Right atrium auricular region (tissue), 2 donors: Measurements from ENCODE around the gene NPPB. TPM values are rescaled to one million over a fixed set of nuclear protein-coding genes. Genes with fewer than 3 reads are reported as not detected.
"Not testable (repeated sequence)": the region's sequence is repeated elsewhere in the genome, so short reads cannot be mapped to it uniquely, and the experiment has no call there.

Experiments used
- DNase-seq: peaks from one replicate; pipeline ENCODE4 v3.0.0-alpha.2; 2019; ENCODE audit warnings: low spot score
- H3K27ac ChIP-seq, 2 donors: fragments of 200-600 bp; sonication (generic); 1 replicate in 1 of 2; 2 replicates in 1 of 2; pipeline ENCODE4 v1.5.1; 2016 to 2019
- H3K27me3 ChIP-seq, 2 donors: fragments of 200-600 bp; sonication (generic); one replicate each; pipeline versions ENCODE4 v1.5.1 to v1.6.0; 2017 to 2019
- H3K36me3 ChIP-seq: fragments of 200-600 bp; sonication (generic); one replicate; pipeline ENCODE4 v1.5.1; 2016
- H3K4me1 ChIP-seq, 2 donors: fragments of 200-600 bp; sonication (generic); one replicate each; pipeline versions ENCODE4 v1.5.1 to v1.6.0; 2017 to 2019
- H3K4me3 ChIP-seq, 2 donors: fragments of 200-600 bp; sonication (generic); 1 replicate in 1 of 2; 2 replicates in 1 of 2; pipeline ENCODE4 v1.5.1; 2017 to 2019; ENCODE audit warnings: mild to moderate bottlenecking in 1 of 2, moderate library complexity in 1 of 2
- H3K9me3 ChIP-seq, 2 donors: fragments of 200-600 bp; sonication (generic); one replicate each; pipeline ENCODE4 v1.5.1; 2019
- total RNA-seq, 2 donors: library from RNA; depleted of rRNA; stranded (reverse); fragments of >200 nt; gene quantifications; one replicate each; pipeline ENCODE4 v1.1.0, GENCODE V29; 2016
- TF ChIP-seq, protein P1 (sequence below), 2 donors: fragments of 200-600 bp; sonication (generic); IDR thresholded peaks; one replicate each; pipeline ENCODE4 v1.5.1; 2019; ENCODE audit warnings: antibody characterized with exemption in 2 of 2

Gene NPPB
- total RNA-seq, 2 donors from 2014 or later, result 1,081 to 10,488 TPM

DNA sequence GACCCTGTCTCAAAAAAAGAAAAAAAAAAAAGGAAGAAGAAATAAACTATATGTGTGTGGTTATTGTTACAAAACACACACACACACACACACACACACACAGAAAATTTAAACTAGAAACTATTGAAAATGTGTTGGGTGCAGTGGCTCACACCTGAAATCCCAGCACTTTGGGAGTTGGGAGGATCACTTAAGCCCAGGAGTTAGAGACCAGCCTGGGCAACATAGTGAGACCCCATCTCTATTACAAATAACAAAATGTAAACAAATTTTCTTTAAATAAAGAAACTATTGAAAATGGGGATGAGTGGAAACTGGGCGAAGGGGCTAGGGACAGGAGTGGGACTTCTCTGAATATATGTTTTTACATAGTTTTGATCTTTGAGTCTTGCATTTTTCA lies 44.5 kb upstream of the NPPB start:
- no peak overlapping the region for H3K4me3 ChIP-seq
- no peaks in the 10 kb centered on the region for H3K4me1 ChIP-seq
- H3K27ac ChIP-seq, result no peak overlapping the region
- H3K9me3 ChIP-seq, result no peaks in the 10 kb centered on the region
- TF ChIP-seq, protein P1, sequence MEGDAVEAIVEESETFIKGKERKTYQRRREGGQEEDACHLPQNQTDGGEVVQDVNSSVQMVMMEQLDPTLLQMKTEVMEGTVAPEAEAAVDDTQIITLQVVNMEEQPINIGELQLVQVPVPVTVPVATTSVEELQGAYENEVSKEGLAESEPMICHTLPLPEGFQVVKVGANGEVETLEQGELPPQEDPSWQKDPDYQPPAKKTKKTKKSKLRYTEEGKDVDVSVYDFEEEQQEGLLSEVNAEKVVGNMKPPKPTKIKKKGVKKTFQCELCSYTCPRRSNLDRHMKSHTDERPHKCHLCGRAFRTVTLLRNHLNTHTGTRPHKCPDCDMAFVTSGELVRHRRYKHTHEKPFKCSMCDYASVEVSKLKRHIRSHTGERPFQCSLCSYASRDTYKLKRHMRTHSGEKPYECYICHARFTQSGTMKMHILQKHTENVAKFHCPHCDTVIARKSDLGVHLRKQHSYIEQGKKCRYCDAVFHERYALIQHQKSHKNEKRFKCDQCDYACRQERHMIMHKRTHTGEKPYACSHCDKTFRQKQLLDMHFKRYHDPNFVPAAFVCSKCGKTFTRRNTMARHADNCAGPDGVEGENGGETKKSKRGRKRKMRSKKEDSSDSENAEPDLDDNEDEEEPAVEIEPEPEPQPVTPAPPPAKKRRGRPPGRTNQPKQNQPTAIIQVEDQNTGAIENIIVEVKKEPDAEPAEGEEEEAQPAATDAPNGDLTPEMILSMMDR (IDR thresholded peaks at IDR 0.05), result no peak
- no peaks in the 10 kb centered on the region for H3K36me3 ChIP-seq
- no peak for DNase-seq
- peaks cover 0 to 7% of the 10 kb centered on the region in 2 donors for H3K27me3 ChIP-seq

DNA sequence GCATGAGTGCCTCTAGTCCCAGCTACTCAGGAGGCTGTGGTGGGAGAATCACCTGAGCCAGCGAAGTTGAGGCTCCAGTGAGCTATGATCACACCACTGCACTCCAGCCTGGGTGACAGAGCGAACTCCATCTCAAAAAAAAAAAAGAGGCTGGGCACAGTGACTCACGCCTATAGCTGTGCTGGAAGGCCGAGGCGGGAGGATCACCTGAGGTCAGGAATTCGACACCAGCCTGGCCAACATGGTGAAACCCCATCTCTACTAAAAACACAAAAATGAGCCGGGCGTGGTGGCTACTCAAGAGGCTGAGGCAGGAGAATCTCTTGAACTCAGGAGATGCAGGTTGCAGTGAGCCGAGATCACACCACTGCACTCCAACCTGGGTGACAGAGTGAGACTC lies 42.7 kb upstream of the NPPB start:
- DNase-seq, H3K27ac ChIP-seq, H3K4me3 ChIP-seq, H3K36me3 ChIP-seq, H3K9me3 ChIP-seq, H3K4me1 ChIP-seq, H3K27me3 ChIP-seq: not testable (repeated sequence)

DNA sequence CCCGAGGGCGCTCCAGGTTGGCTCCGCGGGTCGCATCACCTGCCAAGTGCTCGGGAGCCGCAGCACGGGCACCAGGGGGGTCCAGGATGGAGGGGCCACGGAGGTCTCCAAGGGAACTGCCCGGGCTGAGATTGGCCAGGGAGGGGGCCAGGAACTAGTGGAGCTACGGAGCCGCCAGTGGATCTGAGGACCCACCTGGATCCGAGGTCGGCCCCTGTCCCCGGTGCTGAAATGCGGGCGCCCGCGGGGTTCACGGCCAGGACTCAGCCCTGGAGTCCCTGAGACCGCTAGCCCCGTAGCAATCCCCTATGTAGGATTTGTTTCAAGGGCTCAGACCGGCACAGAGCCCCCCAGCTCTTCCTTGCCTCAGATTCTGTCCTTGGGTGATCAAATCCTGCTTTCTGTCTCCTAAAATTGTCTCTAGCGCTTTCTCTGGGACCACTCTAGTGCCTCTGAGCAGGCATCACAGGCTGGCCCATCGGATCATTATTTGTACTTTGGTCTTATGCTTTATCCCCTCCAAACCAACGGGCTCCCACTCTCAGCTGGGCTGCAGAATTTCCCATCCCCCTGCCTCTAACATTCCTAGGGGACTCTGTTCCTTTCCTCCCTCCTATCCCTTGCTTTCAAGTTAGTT lies 40.2 kb upstream of the NPPB start:
- H3K4me1 ChIP-seq, result no peaks in the 10 kb centered on the region
- DNase-seq, result no peak
- H3K27me3 ChIP-seq, result peaks cover 0 to 7% of the 10 kb centered on the region in 2 donors
- H3K36me3 ChIP-seq, result no peaks in the 10 kb centered on the region
- H3K4me3 ChIP-seq, result no peak overlapping the region
- no peaks in the 10 kb centered on the region for H3K9me3 ChIP-seq
- H3K27ac ChIP-seq, result no peak overlapping the region
- TF ChIP-seq, protein P1 (IDR thresholded peaks at IDR 0.05), result no peak

DNA sequence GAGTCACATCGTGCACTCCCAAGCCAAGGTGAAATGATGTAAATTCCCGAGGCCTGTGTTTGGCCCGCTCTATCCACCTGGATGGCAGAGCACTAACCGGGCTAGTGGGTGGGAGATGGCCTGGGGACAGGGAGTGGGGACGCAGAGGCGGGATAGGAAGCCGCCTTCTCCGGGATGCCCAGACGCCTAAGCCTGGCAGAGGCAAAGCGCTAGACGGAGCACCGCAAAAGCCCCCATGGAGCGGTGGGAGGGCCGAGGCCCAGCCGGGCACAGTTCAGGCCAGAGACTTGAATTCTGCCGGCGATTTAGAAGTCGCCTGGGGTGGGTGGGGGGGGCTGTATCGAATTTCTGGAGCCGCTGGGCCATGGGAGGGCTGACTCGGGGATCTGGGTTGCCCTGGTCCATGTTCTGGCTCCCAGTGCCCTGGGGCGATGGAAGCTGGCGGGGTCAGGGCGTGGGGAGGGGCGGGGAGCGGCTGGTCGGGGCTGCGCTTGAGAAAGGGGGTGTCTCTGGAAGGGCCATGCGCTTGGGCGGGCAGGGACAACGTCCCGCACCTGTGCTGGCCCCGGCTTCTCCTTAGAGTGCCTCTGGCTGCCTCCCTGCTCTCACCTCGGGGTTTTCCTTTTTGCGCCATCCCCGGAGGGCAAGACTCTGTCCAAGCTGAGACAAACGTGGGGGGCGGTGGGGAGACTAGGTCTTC lies 39.5 kb upstream of the NPPB start:
- no peaks in the 10 kb centered on the region for H3K9me3 ChIP-seq
- no peak overlapping the region for H3K4me3 ChIP-seq
- DNase-seq, result no peak
- no peaks in the 10 kb centered on the region for H3K4me1 ChIP-seq
- H3K27ac ChIP-seq, result no peak overlapping the region
- TF ChIP-seq, protein P1 (IDR thresholded peaks at IDR 0.05), result no peak
- peaks cover 0 to 7% of the 10 kb centered on the region in 2 donors for H3K27me3 ChIP-seq
- no peaks in the 10 kb centered on the region for H3K36me3 ChIP-seq

DNA sequence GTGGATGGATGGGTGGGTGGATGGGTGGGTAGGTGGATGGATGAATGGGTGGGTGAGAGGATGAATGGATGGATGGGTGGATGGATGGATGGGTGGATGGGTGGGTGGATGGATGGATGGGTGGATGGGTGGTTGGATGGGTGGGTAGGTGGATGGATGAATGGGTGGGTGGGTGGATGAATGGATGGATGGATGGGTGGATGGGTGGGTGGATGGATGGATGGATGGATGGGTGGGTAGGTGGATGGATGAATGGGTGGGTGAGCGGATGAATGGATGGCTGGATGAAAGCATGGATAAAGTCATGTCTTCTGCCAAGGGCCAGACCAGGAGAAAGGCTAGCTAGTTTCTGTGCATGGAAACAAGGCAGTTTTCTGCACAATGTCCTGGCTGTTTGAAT lies 35.8 kb upstream of the NPPB start:
- DNase-seq, H3K27ac ChIP-seq, H3K27me3 ChIP-seq, H3K4me1 ChIP-seq, H3K4me3 ChIP-seq, H3K9me3 ChIP-seq, H3K36me3 ChIP-seq: not testable (repeated sequence)

DNA sequence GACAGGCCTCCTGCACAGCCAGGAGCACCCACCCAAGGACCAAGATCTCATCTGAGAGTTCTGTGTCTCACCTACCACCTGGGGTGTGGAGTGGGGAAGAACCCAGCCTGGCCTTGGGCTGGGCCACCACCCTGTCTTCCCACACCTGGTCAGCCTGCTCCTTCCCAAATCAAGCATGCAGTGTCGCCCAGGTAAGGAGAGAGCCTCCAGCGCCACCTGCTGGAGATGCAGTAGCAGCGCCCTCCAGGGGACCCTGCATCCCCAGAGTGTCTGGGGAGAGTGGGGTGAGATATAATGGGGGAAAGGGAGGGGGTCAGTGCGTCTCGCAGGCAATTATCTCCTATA lies 35.1 kb upstream of the NPPB start:
- no peak for DNase-seq
- H3K27me3 ChIP-seq, result peaks cover 0 to 6% of the 10 kb centered on the region in 2 donors

More for the DNA sequence above, 35.1 kb upstream of the NPPB start:
- Histone ChIP-seq H3K4me1 (peaks cover 0 to 3% of the 10 kb centered on the region in 2 donors), H3K36me3 (no peaks in the 10 kb centered on the region), H3K4me3 (no peak overlapping the region), H3K9me3 (no peaks in the 10 kb centered on the region), H3K27ac (peak overlapping the region in 1 of 2 donors; percentile 56)
- TF ChIP-seq, protein P1 (IDR thresholded peaks at IDR 0.05), result peak; percentile 91 to 92
